HepG2 (cell line): ENCODE results near the gene CCM2.

Experiments used
- CBX5 ChIP-seq: sonication (generic); formaldehyde crosslinking; IDR thresholded peaks from 2 replicates; pipeline ENCODE4 v1.4.0; 2020; ENCODE audit warnings: missing genetic modification reagents, borderline replicate concordance
- CHD2 ChIP-seq: IDR thresholded peaks from 2 replicates; pipeline ENCODE4 v1.6.1; 2011; ENCODE audit warnings: low read depth, low read length, improper control_type of control experiment
- GABPA ChIP-seq, 2 experiments: IDR thresholded peaks; 2 replicates each; pipeline ENCODE4 v1.6.1; 2011 to 2016; ENCODE audit warnings: low read depth in 2 of 2, low read length in 1 of 2, missing biosample characterization in 1 of 2, missing genetic modification characterization in 1 of 2
- MAX ChIP-seq: IDR thresholded peaks from 2 replicates; pipeline ENCODE4 v1.6.1; 2012; ENCODE audit warnings: inconsistent platforms
- PHF5A ChIP-seq: IDR thresholded peaks from one replicate; pipeline ENCODE4 v1.6.1; 2018; ENCODE audit warnings: low read depth, missing genetic modification reagents; ENCODE audit not compliant: unreplicated experiment
- YY1 ChIP-seq: IDR thresholded peaks from 2 replicates; pipeline ENCODE4 v1.6.1; 2011; ENCODE audit warnings: low read length, low read depth, moderate library complexity, mild to moderate bottlenecking; ENCODE audit not compliant: insufficient read depth, insufficient replicate concordance
- ZNF10 ChIP-seq: sonication (generic); formaldehyde crosslinking; IDR thresholded peaks from 2 replicates; pipeline ENCODE4 v1.4.0; 2020; ENCODE audit warnings: mild to moderate bottlenecking, low read depth, missing genetic modification reagents, borderline replicate concordance
- ZNF224 ChIP-seq: sonication (generic); formaldehyde crosslinking; IDR thresholded peaks from 2 replicates; pipeline ENCODE4 v1.5.0; 2020; ENCODE audit warnings: mild to moderate bottlenecking, missing genetic modification reagents
- ZNF639 ChIP-seq: conservative IDR thresholded peaks from 2 replicates; pipeline ENCODE4 v1.6.1; 2018; ENCODE audit warnings: missing genetic modification reagents
- TF ChIP-seq, protein P1 (sequence below): sonication (generic); formaldehyde crosslinking; IDR thresholded peaks from 2 replicates; pipeline ENCODE4 v1.4.0; 2020; ENCODE audit warnings: missing genetic modification reagents

DNA sequence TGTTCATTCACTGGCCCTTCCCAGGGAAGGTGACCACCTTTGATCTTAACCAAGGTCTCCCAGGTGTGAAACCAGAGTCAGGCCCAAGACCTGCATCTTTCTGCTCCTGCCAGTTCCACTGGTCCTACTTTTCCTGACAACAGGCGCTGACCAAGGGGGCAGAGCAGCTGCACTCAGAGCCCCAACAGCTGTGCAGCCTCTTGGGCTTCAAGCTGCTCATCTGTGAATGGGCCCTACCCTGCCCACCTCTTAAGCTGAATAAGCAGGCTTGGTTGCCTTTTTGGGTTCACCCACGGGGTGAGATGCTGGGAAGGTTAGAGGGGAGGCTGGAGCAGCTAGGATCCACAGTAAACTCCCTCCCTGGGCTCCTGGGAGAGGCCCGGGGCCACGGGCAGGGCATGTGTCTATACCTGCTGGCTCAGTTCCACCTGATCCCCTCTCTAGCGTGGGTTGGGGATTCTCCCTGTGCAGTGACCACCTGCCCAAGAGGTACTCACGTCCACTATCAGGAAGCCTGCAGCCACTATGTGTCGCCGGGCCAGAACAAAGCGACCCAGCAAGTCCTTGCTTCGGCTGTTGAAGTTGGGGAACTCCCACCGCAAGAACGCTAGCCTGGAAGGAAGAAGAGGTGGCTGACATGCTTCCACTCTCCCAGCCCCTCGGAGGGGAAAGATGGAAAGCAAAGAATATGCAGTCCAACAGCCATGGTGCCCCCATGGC lies 100.9 kb downstream of the CCM2 start:
- TF ChIP-seq, protein P1, sequence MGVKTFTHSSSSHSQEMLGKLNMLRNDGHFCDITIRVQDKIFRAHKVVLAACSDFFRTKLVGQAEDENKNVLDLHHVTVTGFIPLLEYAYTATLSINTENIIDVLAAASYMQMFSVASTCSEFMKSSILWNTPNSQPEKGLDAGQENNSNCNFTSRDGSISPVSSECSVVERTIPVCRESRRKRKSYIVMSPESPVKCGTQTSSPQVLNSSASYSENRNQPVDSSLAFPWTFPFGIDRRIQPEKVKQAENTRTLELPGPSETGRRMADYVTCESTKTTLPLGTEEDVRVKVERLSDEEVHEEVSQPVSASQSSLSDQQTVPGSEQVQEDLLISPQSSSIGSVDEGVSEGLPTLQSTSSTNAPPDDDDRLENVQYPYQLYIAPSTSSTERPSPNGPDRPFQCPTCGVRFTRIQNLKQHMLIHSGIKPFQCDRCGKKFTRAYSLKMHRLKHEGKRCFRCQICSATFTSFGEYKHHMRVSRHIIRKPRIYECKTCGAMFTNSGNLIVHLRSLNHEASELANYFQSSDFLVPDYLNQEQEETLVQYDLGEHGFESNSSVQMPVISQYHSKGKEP (CRISPR knock-in tag): no peak
- TF ChIP-seq ZNF224 (CRISPR knock-in tag) (no peak), GABPA (IDR thresholded peaks at IDR 0.05; ENCODE audit: low read depth, low read length) (no peak), GABPA (CRISPR knock-in tag; IDR thresholded peaks at IDR 0.05; ENCODE audit: low read depth) (no peak), CHD2 (no peak), PHF5A (no peak), YY1 (no peak), ZNF10 (CRISPR knock-in tag) (no peak), CBX5 (CRISPR knock-in tag) (no peak), ZNF639 (CRISPR knock-in tag) (no peak), MAX (no peak)
